Tibial nerve (tissue), 4 donors: Measurements from ENCODE around the gene NDRG2. TPM values are rescaled to one million over a fixed set of nuclear protein-coding genes. Genes with fewer than 3 reads are reported as not detected.

ENCODE experiments used
- DNase-seq, 2 donors: peaks; one replicate each; pipeline ENCODE4 v3.0.0-alpha.2; 2019; ENCODE audit warnings: low spot score in 2 of 2
- H3K27ac ChIP-seq, 4 donors: fragments of 200-600 bp; sonication (generic) in 3 of 4; one replicate each; pipeline ENCODE4 v1.5.1; 2017 to 2019; ENCODE audit warnings: mild to moderate bottlenecking in 1 of 4
- H3K27me3 ChIP-seq, 2 donors: fragments of 200-600 bp; sonication (generic) in 1 of 2; one replicate each; pipeline versions ENCODE4 v1.5.1 to v1.6.0; 2017 to 2019
- H3K36me3 ChIP-seq, 3 donors: fragments of 200-600 bp; sonication (generic); one replicate each; pipeline ENCODE4 v1.5.1; 2018 to 2019
- H3K4me1 ChIP-seq, 4 donors: fragments of 200-600 bp; sonication (generic) in 3 of 4; one replicate each; pipeline ENCODE4 v1.5.1; 2017 to 2019
- H3K4me3 ChIP-seq, 4 donors: fragments of 200-600 bp; sonication (generic) in 3 of 4; one replicate each; pipeline ENCODE4 v1.5.1; 2017 to 2019; ENCODE audit warnings: mild to moderate bottlenecking in 1 of 4, moderate library complexity in 1 of 4
- H3K9me3 ChIP-seq, 4 donors: fragments of 200-600 bp; sonication (generic) in 3 of 4; one replicate each; pipeline ENCODE4 v1.5.1; 2017 to 2019
- CTCF ChIP-seq, 5 experiments: fragments of 200-600 bp in 3 of 5; fragments of 450-650 bp in 2 of 5; sonication (generic) in 3 of 5; IDR thresholded peaks; one replicate each; pipeline ENCODE4 v1.5.1; 2016 to 2019; ENCODE audit warnings: antibody characterized with exemption in 5 of 5, mild to moderate bottlenecking in 3 of 5, moderate library complexity in 2 of 5
- EP300 ChIP-seq, 2 donors: sonication (generic); formaldehyde crosslinking; IDR thresholded peaks; one replicate each; pipeline ENCODE4 v1.6.1; 2017; ENCODE audit warnings: antibody characterized with exemption in 2 of 2, mild to moderate bottlenecking in 1 of 2
- POLR2A ChIP-seq, 2 donors: fragments of 450-650 bp; IDR thresholded peaks; one replicate each; pipeline ENCODE4 v1.6.1; 2017; ENCODE audit warnings: antibody characterized with exemption in 2 of 2, mild to moderate bottlenecking in 2 of 2, moderate library complexity in 2 of 2
- WGBS, 2 donors: methylation state at CpG; one replicate each; pipeline ENCODE4 v1.1.5; 2018; 5-methylcytosine and 5-hydroxymethylcytosine counted together
- total RNA-seq, 4 donors: library from RNA; depleted of rRNA; stranded (reverse); fragments of >200 nt; gene quantifications; one replicate each; pipeline ENCODE4 v1.1.0, GENCODE V29; 2016

Gene NDRG2
- total RNA-seq, 4 donors from 2014 or later: 370 to 971 (median 750) TPM

GRCh38 chr14:21018286-21018685, 6.6 kb downstream of the NDRG2 start:
- Histone ChIP-seq H3K27me3 (no peaks in the 10 kb centered on the region), H3K4me1 (peaks cover 0 to 84% (median 8%) of the 10 kb centered on the region in 4 donors), H3K4me3 (no peak overlapping the region), H3K27ac (peak overlapping the region in 1 of 4 donors; percentile 62), H3K36me3 (peaks cover 0 to 65% (median 2%) of the 10 kb centered on the region in 3 donors), H3K9me3 (no peaks in the 10 kb centered on the region)
- TF ChIP-seq EP300 (IDR thresholded peaks at IDR 0.05) (no peak), POLR2A (IDR thresholded peaks at IDR 0.05) (no peak), CTCF (IDR thresholded peaks at IDR 0.05) (no peak)
- no peak for DNase-seq
- WGBS, 2 donors: 74 to 86% methylated on average over 7 of the region's 7 CpGs

GRCh38 chr14:21017528-21018245, 7.2 kb downstream of the NDRG2 start:
- peaks cover 0 to 65% (median 2%) of the 10 kb centered on the region in 3 donors for H3K36me3 ChIP-seq
- H3K27me3 ChIP-seq: no peaks in the 10 kb centered on the region
- 70% methylated on average over 28 of the region's 28 CpGs for WGBS, 2 donors
- no peak for TF ChIP-seq EP300 (IDR thresholded peaks at IDR 0.05)
- TF ChIP-seq CTCF (IDR thresholded peaks at IDR 0.05): no peak
- TF ChIP-seq POLR2A (IDR thresholded peaks at IDR 0.05): no peak
- H3K4me3 ChIP-seq: no peak overlapping the region
- H3K27ac ChIP-seq: peak overlapping the region in 1 of 4 donors; percentile 43
- no peaks in the 10 kb centered on the region for H3K9me3 ChIP-seq
- H3K4me1 ChIP-seq: peaks cover 0 to 78% (median 7%) of the 10 kb centered on the region in 4 donors
- DNase-seq: no peak

GRCh38 chr14:21016413-21017190, 8.3 kb downstream of the NDRG2 start:
- no peaks in the 10 kb centered on the region for H3K9me3 ChIP-seq
- peaks cover 0 to 67% (median 7%) of the 10 kb centered on the region in 4 donors for H3K4me1 ChIP-seq
- no peaks in the 10 kb centered on the region for H3K27me3 ChIP-seq
- H3K27ac ChIP-seq: peak overlapping the region in 2 of 4 donors; percentile 24 to 41
- TF ChIP-seq EP300 (IDR thresholded peaks at IDR 0.05) (no peak), CTCF (IDR thresholded peaks at IDR 0.05) (no peak), POLR2A (IDR thresholded peaks at IDR 0.05) (no peak)
- H3K36me3 ChIP-seq: peaks cover 0 to 56% (median 2%) of the 10 kb centered on the region in 3 donors
- DNase-seq: no peak
- H3K4me3 ChIP-seq: no peak overlapping the region
- 53 to 55% methylated on average over 9 of the region's 9 CpGs for WGBS, 2 donors

- H3K27me3 ChIP-seq: no peaks in the 10 kb centered on the region
- H3K4me3 ChIP-seq: no peak overlapping the region
- WGBS, 2 donors: 50 to 55% methylated on average over 6 of the region's 6 CpGs
- no peaks in the 10 kb centered on the region for H3K9me3 ChIP-seq
- DNase-seq: no peak
- peak overlapping the region in 2 of 4 donors; percentile 32 to 61 for H3K27ac ChIP-seq
- H3K36me3 ChIP-seq: peaks cover 0 to 44% (median 2%) of the 10 kb centered on the region in 3 donors
- H3K4me1 ChIP-seq: peaks cover 0 to 54% (median 4%) of the 10 kb centered on the region in 4 donors
- TF ChIP-seq POLR2A (IDR thresholded peaks at IDR 0.05) (no peak), EP300 (IDR thresholded peaks at IDR 0.05) (no peak), CTCF (IDR thresholded peaks at IDR 0.05) (no peak)
These were observed 9.5 kb downstream of the NDRG2 start for GRCh38 chr14:21015312-21015711.

GRCh38 chr14:21014761-21015190, 10.1 kb downstream of the NDRG2 start:
- WGBS, 2 donors: 0% methylated on average over 4 of the region's 4 CpGs

More at GRCh38 chr14:21014761-21015190, 10.1 kb downstream of the NDRG2 start:
- H3K36me3 ChIP-seq: peaks cover 0 to 38% (median 0%) of the 10 kb centered on the region in 3 donors
- no peak overlapping the region for H3K4me3 ChIP-seq
- H3K4me1 ChIP-seq: peaks cover 0 to 50% (median 4%) of the 10 kb centered on the region in 4 donors
- H3K27ac ChIP-seq: peak overlapping the region in 1 of 4 donors; percentile 61
- TF ChIP-seq POLR2A (IDR thresholded peaks at IDR 0.05) (peak in 1 of 2 donors; percentile 19), EP300 (IDR thresholded peaks at IDR 0.05) (peak in 1 of 2 donors; percentile 72), CTCF (IDR thresholded peaks at IDR 0.05) (peak; percentile 90 to 97 (median 94))
- no peaks in the 10 kb centered on the region for H3K9me3 ChIP-seq
- H3K27me3 ChIP-seq: no peaks in the 10 kb centered on the region
- peak; percentile 78 to 95 for DNase-seq
